GM23338 (cell line): ENCODE data around the gene EXD3. TPM values are rescaled to one million over a fixed set of nuclear protein-coding genes. Genes with fewer than 3 reads are reported as not detected.

Source experiments
- ATAC-seq: fragments of 200-7000 bp; cut with Tn5 transposase; 3 replicates; pipeline ENCODE4 v1.9.1; 2020
- DNase-seq: peaks from one replicate; pipeline ENCODE4 v3.0.0-alpha.2; 2015; ENCODE audit warnings: low spot score
- H2AFZ ChIP-seq: fragments of 200-600 bp; sonication (generic); 2 replicates; pipeline ENCODE4 v1.8.0; 2016; ENCODE audit warnings: antibody characterized with exemption, mild to moderate bottlenecking, moderate library complexity
- H3F3A ChIP-seq: fragments of 200-600 bp; sonication (generic); replicated peaks from 2 replicates; pipeline ENCODE4 v1.8.0; 2017; ENCODE audit warnings: antibody characterized with exemption, mixed run types, low read depth
- H3K27ac ChIP-seq: fragments of 200-600 bp; sonication (generic); 2 replicates; pipeline ENCODE4 v1.6.1; 2016; ENCODE audit warnings: low read depth
- H3K27me3 ChIP-seq: fragments of 200-600 bp; sonication (generic); 2 replicates; pipeline ENCODE4 v1.8.0; 2016; ENCODE audit warnings: mild to moderate bottlenecking, mixed run types, moderate library complexity; ENCODE audit not compliant: insufficient read depth
- H3K36me3 ChIP-seq: fragments of 200-600 bp; sonication (generic); 2 replicates; pipeline ENCODE4 v1.8.0; 2016; ENCODE audit warnings: mild to moderate bottlenecking; ENCODE audit not compliant: insufficient read depth
- H3K4me1 ChIP-seq: fragments of 200-600 bp; sonication (generic); 2 replicates; pipeline ENCODE4 v1.8.0; 2016; ENCODE audit warnings: mild to moderate bottlenecking, moderate library complexity; ENCODE audit not compliant: insufficient read depth
- H3K4me2 ChIP-seq: fragments of 200-600 bp; sonication (generic); 2 replicates; pipeline ENCODE4 v1.7.1; 2017; ENCODE audit warnings: mixed run types
- H3K4me3 ChIP-seq: fragments of 200-600 bp; sonication (generic); 2 replicates; pipeline ENCODE4 v1.6.1; 2016; ENCODE audit warnings: mixed run types
- H3K79me2 ChIP-seq: fragments of 200-600 bp; sonication (generic); replicated peaks from 2 replicates; pipeline ENCODE4 v1.8.0; 2017; ENCODE audit warnings: mild to moderate bottlenecking; ENCODE audit not compliant: insufficient read depth
- H3K9me2 ChIP-seq: fragments of 200-600 bp; sonication (generic); 2 replicates; pipeline ENCODE4 v1.8.0; 2017; ENCODE audit not compliant: insufficient read depth
- H4K20me1 ChIP-seq: fragments of 200-600 bp; sonication (generic); replicated peaks from 2 replicates; pipeline ENCODE4 v1.8.0; 2017; ENCODE audit warnings: mild to moderate bottlenecking; ENCODE audit not compliant: insufficient read depth
- H3K27ac Mint-ChIP-seq: 2 replicates; pipeline ENCODE4 v1.8.0; 2020; ENCODE audit warnings: inconsistent platforms, mild to moderate bottlenecking, moderate library complexity, mixed read lengths
- H3K27me3 Mint-ChIP-seq: 3 replicates; pipeline ENCODE4 v1.8.0; 2022; ENCODE audit warnings: low read depth, mild to moderate bottlenecking, moderate library complexity, mixed read lengths, inconsistent platforms; ENCODE audit not compliant: insufficient read depth, poor library complexity
- H3K36me3 Mint-ChIP-seq: 3 replicates; pipeline ENCODE4 v1.8.0; 2021; ENCODE audit warnings: low read depth, mild to moderate bottlenecking, inconsistent platforms, moderate library complexity, mixed read lengths
- H3K4me1 Mint-ChIP-seq: 3 replicates; pipeline ENCODE4 v1.8.0; 2020; ENCODE audit warnings: mild to moderate bottlenecking, inconsistent platforms, mixed read lengths
- H3K4me3 Mint-ChIP-seq: 3 replicates; pipeline ENCODE4 v1.8.0; 2021; ENCODE audit warnings: moderate library complexity, mild to moderate bottlenecking, inconsistent platforms, mixed read lengths
- H3K9me3 Mint-ChIP-seq: 3 replicates; pipeline ENCODE4 v1.8.0; 2020; ENCODE audit warnings: moderate library complexity, mild to moderate bottlenecking, inconsistent platforms, mixed read lengths
- CREB1 ChIP-seq: fragments of 250-450 bp; sonication (Bioruptor Pico); IDR thresholded peaks from 2 replicates; pipeline ENCODE4 v1.5.0; 2020; ENCODE audit warnings: low read depth, mild to moderate bottlenecking, moderate library complexity
- CTCF ChIP-seq, 2 experiments: fragments of 200-600 bp in 1 of 2; sonication (generic) in 1 of 2; conservative IDR thresholded peaks; 2 replicates each; pipeline versions ENCODE4 v1.5.1 to v1.6.1; 2016 to 2017; ENCODE audit warnings: antibody characterized with exemption in 2 of 2, low read depth in 2 of 2, mild to moderate bottlenecking in 2 of 2, moderate library complexity in 1 of 2
- EZH2 ChIP-seq: fragments of 200-600 bp; sonication (generic); IDR thresholded peaks from one replicate; pipeline ENCODE4 v1.8.0; 2017; ENCODE audit warnings: antibody characterized with exemption, mild to moderate bottlenecking, low read depth; ENCODE audit not compliant: unreplicated experiment
- EZH2phosphoT487 ChIP-seq: fragments of 200-600 bp; sonication (generic); IDR thresholded peaks from one replicate; pipeline ENCODE4 v1.8.1; 2018; ENCODE audit warnings: antibody characterized with exemption; ENCODE audit not compliant: unreplicated experiment
- JUNB ChIP-seq: IDR thresholded peaks from one replicate; pipeline ENCODE4 v1.6.1; 2016; ENCODE audit warnings: antibody characterized with exemption; ENCODE audit not compliant: unreplicated experiment
- NANOG ChIP-seq: IDR thresholded peaks from 2 replicates; pipeline ENCODE4 v1.6.1; 2016; ENCODE audit warnings: antibody characterized with exemption, borderline replicate concordance
- POLR2AphosphoS5 ChIP-seq: IDR thresholded peaks from 2 replicates; pipeline ENCODE4 v1.6.1; 2016; ENCODE audit warnings: antibody characterized with exemption, low read depth
- REST ChIP-seq: IDR thresholded peaks from one replicate; pipeline ENCODE4 v1.6.1; 2018; ENCODE audit warnings: antibody characterized with exemption; ENCODE audit not compliant: unreplicated experiment
- STAT1 ChIP-seq: IDR thresholded peaks from one replicate; pipeline ENCODE4 v1.6.1; 2016; ENCODE audit warnings: antibody characterized with exemption; ENCODE audit not compliant: unreplicated experiment
- ZNF114 ChIP-seq: fragments of 250-450 bp; sonication (Bioruptor Pico); IDR thresholded peaks from 2 replicates; pipeline ENCODE4 v1.5.0; 2020; ENCODE audit warnings: mild to moderate bottlenecking, moderate library complexity
- ZNF331 ChIP-seq: fragments of 250-450 bp; sonication (Bioruptor Pico); IDR thresholded peaks from 2 replicates; pipeline ENCODE4 v1.5.0; 2020; ENCODE audit warnings: low read depth, mild to moderate bottlenecking, moderate library complexity
- polyA plus RNA-seq: library from polyadenylated mRNA; unstranded; fragments of >200 nt; fragmentation: Nextera tagmentation; extraction: Ambion mirVana; gene quantifications from 2 replicates; pipeline ENCODE4 v1.2.1, GENCODE V29; 2016
- total RNA-seq: library from RNA; depleted of rRNA; stranded (reverse); fragments of >200 nt; shearing (Covaris generic); gene quantifications from 2 replicates; pipeline ENCODE4 v1.2.3, GENCODE V29; 2014
- TF ChIP-seq, protein P1 (sequence below): IDR thresholded peaks from 2 replicates; pipeline ENCODE4 v1.6.1; 2016; ENCODE audit warnings: antibody characterized with exemption
- TF ChIP-seq, protein P2 (sequence below): fragments of 250-450 bp; sonication (Bioruptor Pico); IDR thresholded peaks from 2 replicates; pipeline ENCODE4 v1.5.0; 2020; ENCODE audit warnings: mild to moderate bottlenecking, moderate library complexity

The EXD3 gene
- total and polyA plus RNA-seq, 2 experiments from 2014 or later, result 3.6 to 9.7 TPM

GRCh38 chr9:137347928-137348327 lies 75.0 kb downstream of the EXD3 start:
- no peak for DNase-seq
- H3K27ac ChIP-seq, result no peak overlapping the region
- Mint-ChIP-seq H3K9me3 (peaks cover 64% of the 10 kb centered on the region), H3K27ac (no peak overlapping the region), H3K36me3 (peaks cover 28% of the 10 kb centered on the region), H3K4me1 (no peaks in the 10 kb centered on the region), H3K27me3 (peaks cover under 1% of the 10 kb centered on the region), H3K4me3 (no peak overlapping the region)
- no peaks in the 10 kb centered on the region for H3K9me2 ChIP-seq
- H2AFZ ChIP-seq, result no peak overlapping the region
- no peak for ATAC-seq
- TF ChIP-seq, protein P1, sequence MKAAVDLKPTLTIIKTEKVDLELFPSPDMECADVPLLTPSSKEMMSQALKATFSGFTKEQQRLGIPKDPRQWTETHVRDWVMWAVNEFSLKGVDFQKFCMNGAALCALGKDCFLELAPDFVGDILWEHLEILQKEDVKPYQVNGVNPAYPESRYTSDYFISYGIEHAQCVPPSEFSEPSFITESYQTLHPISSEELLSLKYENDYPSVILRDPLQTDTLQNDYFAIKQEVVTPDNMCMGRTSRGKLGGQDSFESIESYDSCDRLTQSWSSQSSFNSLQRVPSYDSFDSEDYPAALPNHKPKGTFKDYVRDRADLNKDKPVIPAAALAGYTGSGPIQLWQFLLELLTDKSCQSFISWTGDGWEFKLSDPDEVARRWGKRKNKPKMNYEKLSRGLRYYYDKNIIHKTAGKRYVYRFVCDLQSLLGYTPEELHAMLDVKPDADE, result no peak
- no peak for TF ChIP-seq STAT1
- no peak for TF ChIP-seq REST
- no peak for TF ChIP-seq NANOG
- TF ChIP-seq, protein P2, sequence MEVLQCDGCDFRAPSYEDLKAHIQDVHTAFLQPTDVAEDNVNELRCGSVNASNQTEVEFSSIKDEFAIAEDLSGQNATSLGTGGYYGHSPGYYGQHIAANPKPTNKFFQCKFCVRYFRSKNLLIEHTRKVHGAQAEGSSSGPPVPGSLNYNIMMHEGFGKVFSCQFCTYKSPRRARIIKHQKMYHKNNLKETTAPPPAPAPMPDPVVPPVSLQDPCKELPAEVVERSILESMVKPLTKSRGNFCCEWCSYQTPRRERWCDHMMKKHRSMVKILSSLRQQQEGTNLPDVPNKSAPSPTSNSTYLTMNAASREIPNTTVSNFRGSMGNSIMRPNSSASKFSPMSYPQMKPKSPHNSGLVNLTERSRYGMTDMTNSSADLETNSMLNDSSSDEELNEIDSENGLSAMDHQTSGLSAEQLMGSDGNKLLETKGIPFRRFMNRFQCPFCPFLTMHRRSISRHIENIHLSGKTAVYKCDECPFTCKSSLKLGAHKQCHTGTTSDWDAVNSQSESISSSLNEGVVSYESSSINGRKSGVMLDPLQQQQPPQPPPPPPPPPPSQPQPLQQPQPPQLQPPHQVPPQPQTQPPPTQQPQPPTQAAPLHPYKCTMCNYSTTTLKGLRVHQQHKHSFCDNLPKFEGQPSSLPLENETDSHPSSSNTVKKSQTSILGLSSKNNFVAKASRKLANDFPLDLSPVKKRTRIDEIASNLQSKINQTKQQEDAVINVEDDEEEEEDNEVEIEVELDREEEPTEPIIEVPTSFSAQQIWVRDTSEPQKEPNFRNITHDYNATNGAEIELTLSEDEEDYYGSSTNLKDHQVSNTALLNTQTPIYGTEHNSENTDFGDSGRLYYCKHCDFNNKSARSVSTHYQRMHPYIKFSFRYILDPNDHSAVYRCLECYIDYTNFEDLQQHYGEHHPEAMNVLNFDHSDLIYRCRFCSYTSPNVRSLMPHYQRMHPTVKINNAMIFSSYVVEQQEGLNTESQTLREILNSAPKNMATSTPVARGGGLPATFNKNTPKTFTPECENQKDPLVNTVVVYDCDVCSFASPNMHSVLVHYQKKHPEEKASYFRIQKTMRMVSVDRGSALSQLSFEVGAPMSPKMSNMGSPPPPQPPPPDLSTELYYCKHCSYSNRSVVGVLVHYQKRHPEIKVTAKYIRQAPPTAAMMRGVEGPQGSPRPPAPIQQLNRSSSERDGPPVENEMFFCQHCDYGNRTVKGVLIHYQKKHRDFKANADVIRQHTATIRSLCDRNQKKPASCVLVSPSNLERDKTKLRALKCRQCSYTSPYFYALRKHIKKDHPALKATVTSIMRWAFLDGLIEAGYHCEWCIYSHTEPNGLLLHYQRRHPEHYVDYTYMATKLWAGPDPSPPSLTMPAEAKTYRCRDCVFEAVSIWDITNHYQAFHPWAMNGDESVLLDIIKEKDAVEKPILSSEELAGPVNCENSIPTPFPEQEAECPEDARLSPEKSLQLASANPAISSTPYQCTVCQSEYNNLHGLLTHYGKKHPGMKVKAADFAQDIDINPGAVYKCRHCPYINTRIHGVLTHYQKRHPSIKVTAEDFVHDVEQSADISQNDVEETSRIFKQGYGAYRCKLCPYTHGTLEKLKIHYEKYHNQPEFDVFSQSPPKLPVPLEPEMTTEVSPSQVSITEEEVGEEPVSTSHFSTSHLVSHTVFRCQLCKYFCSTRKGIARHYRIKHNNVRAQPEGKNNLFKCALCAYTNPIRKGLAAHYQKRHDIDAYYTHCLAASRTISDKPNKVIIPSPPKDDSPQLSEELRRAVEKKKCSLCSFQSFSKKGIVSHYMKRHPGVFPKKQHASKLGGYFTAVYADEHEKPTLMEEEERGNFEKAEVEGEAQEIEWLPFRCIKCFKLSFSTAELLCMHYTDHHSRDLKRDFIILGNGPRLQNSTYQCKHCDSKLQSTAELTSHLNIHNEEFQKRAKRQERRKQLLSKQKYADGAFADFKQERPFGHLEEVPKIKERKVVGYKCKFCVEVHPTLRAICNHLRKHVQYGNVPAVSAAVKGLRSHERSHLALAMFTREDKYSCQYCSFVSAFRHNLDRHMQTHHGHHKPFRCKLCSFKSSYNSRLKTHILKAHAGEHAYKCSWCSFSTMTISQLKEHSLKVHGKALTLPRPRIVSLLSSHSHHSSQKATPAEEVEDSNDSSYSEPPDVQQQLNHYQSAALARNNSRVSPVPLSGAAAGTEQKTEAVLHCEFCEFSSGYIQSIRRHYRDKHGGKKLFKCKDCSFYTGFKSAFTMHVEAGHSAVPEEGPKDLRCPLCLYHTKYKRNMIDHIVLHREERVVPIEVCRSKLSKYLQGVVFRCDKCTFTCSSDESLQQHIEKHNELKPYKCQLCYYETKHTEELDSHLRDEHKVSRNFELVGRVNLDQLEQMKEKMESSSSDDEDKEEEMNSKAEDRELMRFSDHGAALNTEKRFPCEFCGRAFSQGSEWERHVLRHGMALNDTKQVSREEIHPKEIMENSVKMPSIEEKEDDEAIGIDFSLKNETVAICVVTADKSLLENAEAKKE, result no peak
- no peak for TF ChIP-seq EZH2phosphoT487
- no peak for TF ChIP-seq JUNB
- TF ChIP-seq CREB1 (CRISPR knock-in tag), result no peak
- no peak for TF ChIP-seq EZH2
- no peak for TF ChIP-seq POLR2AphosphoS5
- TF ChIP-seq ZNF114 (CRISPR knock-in tag), result no peak
- no peak for TF ChIP-seq ZNF331 (CRISPR knock-in tag)
- no peak for TF ChIP-seq CTCF (conservative IDR thresholded peaks at IDR 0.05; ENCODE audit: low read depth in 2 of 2)
- no peaks in the 10 kb centered on the region for H3K27me3 ChIP-seq
- H3K4me2 ChIP-seq, result no peak overlapping the region
- no peaks in the 10 kb centered on the region; the same call in 1 of the 2 replicates for H3K36me3 ChIP-seq
- H3K79me2 ChIP-seq, result no peaks in the 10 kb centered on the region
- no peak overlapping the region for H3K4me3 ChIP-seq
- H3F3A ChIP-seq, result no peaks in the 10 kb centered on the region
- H3K4me1 ChIP-seq, result no peaks in the 10 kb centered on the region
- H4K20me1 ChIP-seq, result no peaks in the 10 kb centered on the region
